ENCODE results near the gene FUBP1. TPM values are rescaled to one million over a fixed set of nuclear protein-coding genes. Genes with fewer than 3 reads are reported as not detected.

Gene FUBP1
- polyA plus RNA-seq, 1 of the 3 experiments (the other 2 are of a cell fraction), result 64.1 TPM

DNA sequence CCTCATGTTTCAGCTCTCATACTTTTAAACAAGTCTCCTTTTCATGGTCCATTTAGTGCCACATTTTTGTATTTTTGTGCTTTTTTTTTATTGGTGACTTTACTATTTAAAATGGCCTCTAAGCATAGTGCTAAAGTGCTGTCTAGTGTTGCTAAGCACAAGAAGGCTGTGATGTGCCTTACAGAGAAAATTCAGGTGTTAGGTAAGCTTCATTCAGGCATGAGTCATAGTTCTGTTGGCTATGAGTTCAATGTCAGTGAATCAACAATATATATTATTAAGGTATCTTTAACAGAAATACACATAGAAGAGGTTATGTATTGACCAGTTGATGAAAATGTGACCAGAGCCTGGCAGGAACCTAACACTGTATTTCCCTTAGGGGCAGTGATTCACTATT, 12.8 kb upstream of the FUBP1 start:
- H3K9me3 ChIP-seq, result no peaks in the 10 kb centered on the region
- no peak overlapping the region for H3K27ac ChIP-seq (ENCODE audit: low read depth in 2 of 2, low read length in 1 of 2)
- no peaks in the 10 kb centered on the region for H4K20me1 ChIP-seq (ENCODE audit: insufficient read depth)
- no peak overlapping the region for H3K4me3 ChIP-seq (ENCODE audit: low read depth in 2 of 2, low read length in 1 of 2)
- TF ChIP-seq, protein P1, sequence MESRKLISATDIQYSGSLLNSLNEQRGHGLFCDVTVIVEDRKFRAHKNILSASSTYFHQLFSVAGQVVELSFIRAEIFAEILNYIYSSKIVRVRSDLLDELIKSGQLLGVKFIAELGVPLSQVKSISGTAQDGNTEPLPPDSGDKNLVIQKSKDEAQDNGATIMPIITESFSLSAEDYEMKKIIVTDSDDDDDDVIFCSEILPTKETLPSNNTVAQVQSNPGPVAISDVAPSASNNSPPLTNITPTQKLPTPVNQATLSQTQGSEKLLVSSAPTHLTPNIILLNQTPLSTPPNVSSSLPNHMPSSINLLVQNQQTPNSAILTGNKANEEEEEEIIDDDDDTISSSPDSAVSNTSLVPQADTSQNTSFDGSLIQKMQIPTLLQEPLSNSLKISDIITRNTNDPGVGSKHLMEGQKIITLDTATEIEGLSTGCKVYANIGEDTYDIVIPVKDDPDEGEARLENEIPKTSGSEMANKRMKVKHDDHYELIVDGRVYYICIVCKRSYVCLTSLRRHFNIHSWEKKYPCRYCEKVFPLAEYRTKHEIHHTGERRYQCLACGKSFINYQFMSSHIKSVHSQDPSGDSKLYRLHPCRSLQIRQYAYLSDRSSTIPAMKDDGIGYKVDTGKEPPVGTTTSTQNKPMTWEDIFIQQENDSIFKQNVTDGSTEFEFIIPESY (IDR thresholded peaks at IDR 0.05; ENCODE audit: borderline replicate concordance, low read depth), result no peak
- no peak for TF ChIP-seq RAD21 (IDR thresholded peaks at IDR 0.05; ENCODE audit: low read length)
- no peak for TF ChIP-seq RXRA (IDR thresholded peaks at IDR 0.05; ENCODE audit: borderline replicate concordance, low read depth)
- TF ChIP-seq, protein P2, sequence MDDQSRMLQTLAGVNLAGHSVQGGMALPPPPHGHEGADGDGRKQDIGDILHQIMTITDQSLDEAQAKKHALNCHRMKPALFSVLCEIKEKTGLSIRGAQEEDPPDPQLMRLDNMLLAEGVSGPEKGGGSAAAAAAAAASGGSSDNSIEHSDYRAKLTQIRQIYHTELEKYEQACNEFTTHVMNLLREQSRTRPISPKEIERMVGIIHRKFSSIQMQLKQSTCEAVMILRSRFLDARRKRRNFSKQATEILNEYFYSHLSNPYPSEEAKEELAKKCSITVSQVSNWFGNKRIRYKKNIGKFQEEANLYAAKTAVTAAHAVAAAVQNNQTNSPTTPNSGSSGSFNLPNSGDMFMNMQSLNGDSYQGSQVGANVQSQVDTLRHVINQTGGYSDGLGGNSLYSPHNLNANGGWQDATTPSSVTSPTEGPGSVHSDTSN (IDR thresholded peaks at IDR 0.05), result no peak
- no peak for TF ChIP-seq SIN3A (IDR thresholded peaks at IDR 0.05; ENCODE audit: borderline replicate concordance, low read depth, low read length)
- H3F3A ChIP-seq (replicated peaks; ENCODE audit: insufficient read depth), result peaks cover 6% of the 10 kb centered on the region
- H3K36me3 ChIP-seq (replicated peaks in 1 of 2; ENCODE audit: control insufficient read depth in 1 of 2, insufficient read depth in 2 of 2, low read length in 1 of 2), result peaks cover 0 to 32% of the 10 kb centered on the region in 2 experiments
- DNase-seq, result no peak
- H2AFZ ChIP-seq (ENCODE audit: low read depth), result no peak overlapping the region
- ChIA-PET CTCF (no interaction called here), POLR2A (no interaction called here)
- peaks cover 91% of the 10 kb centered on the region for H3K79me2 ChIP-seq (ENCODE audit: insufficient read depth)
- H3K4me1 ChIP-seq (ENCODE audit: control insufficient read depth in 1 of 2, insufficient read depth in 2 of 2, low read depth in 1 of 2, low read length in 1 of 2), result no peaks in the 10 kb centered on the region
- no peak overlapping the region for H3K9ac ChIP-seq
- H3K9me2 ChIP-seq, result no peaks in the 10 kb centered on the region
- H3K4me2 ChIP-seq, result no peak overlapping the region
- H3K27me3 ChIP-seq (ENCODE audit: insufficient read depth), result no peaks in the 10 kb centered on the region

DNA sequence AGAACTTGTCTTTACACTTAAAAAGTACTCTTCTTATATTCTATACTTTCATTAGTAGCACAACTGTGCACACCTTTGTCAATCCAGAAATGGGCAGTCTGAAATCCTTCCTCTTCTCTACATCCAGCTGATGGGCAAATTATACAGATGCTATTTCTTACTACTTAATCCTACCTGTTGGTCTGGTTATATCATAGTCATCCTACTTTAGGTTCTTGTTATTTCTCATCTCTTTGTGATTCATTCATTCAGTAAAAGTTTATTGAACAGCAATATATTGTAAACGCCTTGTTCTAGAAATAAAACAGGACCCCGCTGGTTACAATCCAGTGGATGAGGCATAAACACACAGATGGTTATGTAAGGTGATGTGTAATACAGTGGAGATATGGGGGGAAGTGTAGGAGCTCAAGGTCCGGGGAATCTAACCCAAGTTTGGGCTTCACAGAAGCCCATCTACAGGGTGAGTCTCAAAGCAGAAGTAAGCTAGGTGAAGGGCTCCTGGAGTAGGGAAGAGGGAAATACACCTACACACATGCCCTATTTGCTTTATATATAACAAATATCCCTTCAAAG, 11.8 kb upstream of the FUBP1 start:
- Histone ChIP-seq H3F3A (replicated peaks; ENCODE audit: insufficient read depth) (peaks cover 6% of the 10 kb centered on the region), H3K9ac (no peak overlapping the region), H3K79me2 (ENCODE audit: insufficient read depth) (peaks cover 94% of the 10 kb centered on the region), H3K27ac (ENCODE audit: low read depth in 2 of 2, low read length in 1 of 2) (no peak overlapping the region), H2AFZ (ENCODE audit: low read depth) (no peak overlapping the region), H3K4me1 (ENCODE audit: control insufficient read depth in 1 of 2, insufficient read depth in 2 of 2, low read depth in 1 of 2, low read length in 1 of 2) (no peaks in the 10 kb centered on the region; a peak in 1 of 4 replicates), H3K27me3 (ENCODE audit: insufficient read depth) (no peaks in the 10 kb centered on the region), H3K36me3 (replicated peaks in 1 of 2; ENCODE audit: control insufficient read depth in 1 of 2, insufficient read depth in 2 of 2, low read length in 1 of 2) (peaks cover 0 to 32% of the 10 kb centered on the region in 2 experiments), H3K9me3 (no peaks in the 10 kb centered on the region), H3K9me2 (no peaks in the 10 kb centered on the region), H3K4me2 (no peak overlapping the region), H3K4me3 (ENCODE audit: low read depth in 2 of 2, low read length in 1 of 2) (no peak overlapping the region), H4K20me1 (ENCODE audit: insufficient read depth) (no peaks in the 10 kb centered on the region)
- no peak for DNase-seq
- ChIA-PET POLR2A (no interaction called here), CTCF (interaction anchor here (0.6 kb wide), 1 partner anchor 90 kb away, joined by 3 read pairs; no protein-coding TSS in a partner anchor)
- 91% methylated on average over 3 of the region's 3 CpGs for WGBS (ENCODE audit: low lambda C conversion rate)
- TF ChIP-seq SMC3 (IDR thresholded peaks at IDR 0.05; ENCODE audit: low read depth, low read length), result no peak
- no peak for TF ChIP-seq RXRA (IDR thresholded peaks at IDR 0.05; ENCODE audit: borderline replicate concordance, low read depth)
- no peak for TF ChIP-seq EZH2phosphoT487 (IDR thresholded peaks at IDR 0.05; ENCODE audit: borderline replicate concordance, low read depth)
- no peak for TF ChIP-seq TEAD4 (IDR thresholded peaks at IDR 0.05; ENCODE audit: borderline replicate concordance, insufficient read depth)
- TF ChIP-seq POLR2AphosphoS5 (IDR thresholded peaks at IDR 0.05; ENCODE audit: low read depth, low read length), result no peak
- TF ChIP-seq FOXM1 (IDR thresholded peaks at IDR 0.05; ENCODE audit: low read depth), result no peak
- TF ChIP-seq NRF1 (IDR thresholded peaks at IDR 0.05; ENCODE audit: low read depth, low read length), result no peak
- TF ChIP-seq, protein P3, sequence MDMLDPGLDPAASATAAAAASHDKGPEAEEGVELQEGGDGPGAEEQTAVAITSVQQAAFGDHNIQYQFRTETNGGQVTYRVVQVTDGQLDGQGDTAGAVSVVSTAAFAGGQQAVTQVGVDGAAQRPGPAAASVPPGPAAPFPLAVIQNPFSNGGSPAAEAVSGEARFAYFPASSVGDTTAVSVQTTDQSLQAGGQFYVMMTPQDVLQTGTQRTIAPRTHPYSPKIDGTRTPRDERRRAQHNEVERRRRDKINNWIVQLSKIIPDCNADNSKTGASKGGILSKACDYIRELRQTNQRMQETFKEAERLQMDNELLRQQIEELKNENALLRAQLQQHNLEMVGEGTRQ (IDR thresholded peaks at IDR 0.05; ENCODE audit: borderline replicate concordance, low read depth, low read length), result no peak
- TF ChIP-seq, protein P4, sequence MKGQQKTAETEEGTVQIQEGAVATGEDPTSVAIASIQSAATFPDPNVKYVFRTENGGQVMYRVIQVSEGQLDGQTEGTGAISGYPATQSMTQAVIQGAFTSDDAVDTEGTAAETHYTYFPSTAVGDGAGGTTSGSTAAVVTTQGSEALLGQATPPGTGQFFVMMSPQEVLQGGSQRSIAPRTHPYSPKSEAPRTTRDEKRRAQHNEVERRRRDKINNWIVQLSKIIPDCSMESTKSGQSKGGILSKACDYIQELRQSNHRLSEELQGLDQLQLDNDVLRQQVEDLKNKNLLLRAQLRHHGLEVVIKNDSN (IDR thresholded peaks at IDR 0.05; ENCODE audit: borderline replicate concordance, low read depth), result no peak
- no peak for TF ChIP-seq RCOR1 (IDR thresholded peaks at IDR 0.05; ENCODE audit: low read length)
- TF ChIP-seq, protein P1 (IDR thresholded peaks at IDR 0.05; ENCODE audit: borderline replicate concordance, low read depth), result no peak
- TF ChIP-seq FOXJ3 (CRISPR knock-in tag; IDR thresholded peaks at IDR 0.05), result no peak
- no peak for TF ChIP-seq SIN3A (IDR thresholded peaks at IDR 0.05; ENCODE audit: borderline replicate concordance, low read depth, low read length)
